Neural cell (in vitro differentiated cells): Measurements from ENCODE around the gene SLC17A7. TPM values are rescaled to one million over a fixed set of nuclear protein-coding genes. Genes with fewer than 3 reads are reported as not detected.

Experiments used
- H2AFZ ChIP-seq: fragments of 200-600, 300-800 bp; sonication (generic), shearing (Covaris generic); 2 replicates; pipeline ENCODE4 v1.6.0; 2014; ENCODE audit warnings: low read depth, mild to moderate bottlenecking, antibody characterized with exemption, low read length, moderate library complexity
- H3F3A ChIP-seq: fragments of 200-600 bp; shearing (Covaris generic); 2 replicates; pipeline ENCODE4 v1.6.1; 2016; ENCODE audit warnings: mild to moderate bottlenecking, moderate library complexity, mixed read lengths, antibody characterized with exemption, low read length; ENCODE audit not compliant: insufficient read depth, poor library complexity, severe bottlenecking
- H3K27ac ChIP-seq: fragments of 200-600, 300-800 bp; sonication (generic), shearing (Covaris generic); 2 replicates; pipeline ENCODE4 v1.5.1; 2014; ENCODE audit warnings: mild to moderate bottlenecking, low read length, moderate library complexity
- H3K27me3 ChIP-seq: fragments of 300-800, 200-600 bp; sonication (generic), shearing (Covaris generic); 2 replicates; pipeline ENCODE4 v1.6.0; 2014; ENCODE audit warnings: mild to moderate bottlenecking, low read depth, low read length, moderate library complexity; ENCODE audit not compliant: insufficient read depth
- H3K36me3 ChIP-seq: fragments of 300-800, 200-600 bp; sonication (generic), shearing (Covaris generic); 2 replicates; pipeline ENCODE4 v1.5.1; 2014; ENCODE audit warnings: mild to moderate bottlenecking, antibody characterized with exemption, low read length, moderate library complexity; ENCODE audit not compliant: insufficient read depth
- H3K4me2 ChIP-seq: fragments of 300-800, 200-600 bp; sonication (generic), shearing (Covaris generic); 2 replicates; pipeline ENCODE4 v1.6.0; 2014; ENCODE audit warnings: mild to moderate bottlenecking, low read length
- H3K4me3 ChIP-seq: fragments of 300-800, 200-600 bp; sonication (generic), shearing (Covaris generic); 2 replicates; pipeline ENCODE4 v1.5.1; 2014; ENCODE audit warnings: mild to moderate bottlenecking, low read length, moderate library complexity
- H3K79me2 ChIP-seq: fragments of 200-600 bp; shearing (Covaris generic); replicated peaks from 2 replicates; pipeline ENCODE4 v1.6.0; 2014; ENCODE audit warnings: mild to moderate bottlenecking, low read length, moderate library complexity; ENCODE audit not compliant: insufficient read depth
- H3K9ac ChIP-seq: fragments of 300-800, 200-600 bp; sonication (generic), shearing (Covaris generic); 2 replicates; pipeline ENCODE4 v1.6.1; 2016; ENCODE audit warnings: mild to moderate bottlenecking, low read length, mixed read lengths
- H3K9me2 ChIP-seq: fragments of 200-600 bp; shearing (Covaris generic); 2 replicates; pipeline ENCODE4 v1.6.1; 2016; ENCODE audit warnings: mild to moderate bottlenecking, low read length, mixed read lengths; ENCODE audit not compliant: insufficient read depth
- H3K9me3 ChIP-seq: fragments of 200-600, 300-800 bp; sonication (generic), shearing (Covaris generic); 2 replicates; pipeline ENCODE4 v1.6.1; 2016; ENCODE audit warnings: mild to moderate bottlenecking, mixed run types, low read length, moderate library complexity, mixed read lengths
- H4K20me1 ChIP-seq: fragments of 200-600 bp; shearing (Covaris generic); 2 replicates; pipeline ENCODE4 v1.6.1; 2016; ENCODE audit warnings: mild to moderate bottlenecking, mixed run types; ENCODE audit not compliant: insufficient read depth
- EP300 ChIP-seq: fragments of 450-650 bp; conservative IDR thresholded peaks from 2 replicates; pipeline ENCODE4 v1.6.1; 2014; ENCODE audit warnings: antibody characterized with exemption, mild to moderate bottlenecking, moderate library complexity; ENCODE audit not compliant: poor library complexity, severe bottlenecking
- EZH2 ChIP-seq: fragments of 200-600, 300-800 bp; shearing (Covaris generic), sonication (generic); IDR thresholded peaks from 2 replicates; pipeline ENCODE4 v1.6.1; 2014; ENCODE audit warnings: antibody characterized with exemption, low read length, borderline replicate concordance, mild to moderate bottlenecking; ENCODE audit not compliant: insufficient read depth, poor library complexity, severe bottlenecking
- MXI1 ChIP-seq: fragments of 450-650 bp; conservative IDR thresholded peaks from 2 replicates; pipeline ENCODE4 v1.6.1; 2014; ENCODE audit warnings: antibody characterized with exemption, mild to moderate bottlenecking; ENCODE audit not compliant: poor library complexity, severe bottlenecking
- POLR2AphosphoS5 ChIP-seq: IDR thresholded peaks from 2 replicates; pipeline ENCODE4 v1.6.1; 2012
- RAD21 ChIP-seq: fragments of 450-650 bp; conservative IDR thresholded peaks from 2 replicates; pipeline ENCODE4 v1.6.1; 2014; ENCODE audit warnings: antibody characterized with exemption, mild to moderate bottlenecking, moderate library complexity
- SMC3 ChIP-seq: fragments of 450-650 bp; conservative IDR thresholded peaks from 2 replicates; pipeline ENCODE4 v1.6.1; 2014; ENCODE audit warnings: antibody characterized with exemption, mild to moderate bottlenecking, moderate library complexity; ENCODE audit not compliant: poor library complexity
- TAF1 ChIP-seq: IDR thresholded peaks from 2 replicates; pipeline ENCODE4 v1.6.1; 2012; ENCODE audit warnings: low read depth
- polyA plus RNA-seq: library from polyadenylated mRNA; depleted of rRNA; stranded (reverse); fragments of >200 nt; gene quantifications from 2 replicates; pipeline ENCODE4 v1.2.3, GENCODE V29; 2014
- TF ChIP-seq, protein P1 (sequence below): IDR thresholded peaks from 2 replicates; pipeline ENCODE4 v1.6.1; 2012; ENCODE audit warnings: borderline replicate concordance
- TF ChIP-seq, protein P2 (sequence below): fragments of 450-650 bp; IDR thresholded peaks from 2 replicates; pipeline ENCODE4 v1.5.1; 2014; ENCODE audit warnings: antibody characterized with exemption, mild to moderate bottlenecking, moderate library complexity; ENCODE audit not compliant: poor library complexity, severe bottlenecking

SLC17A7 gene
- polyA plus RNA-seq, 1 donor from 2014 or later, result 0.07 TPM

DNA sequence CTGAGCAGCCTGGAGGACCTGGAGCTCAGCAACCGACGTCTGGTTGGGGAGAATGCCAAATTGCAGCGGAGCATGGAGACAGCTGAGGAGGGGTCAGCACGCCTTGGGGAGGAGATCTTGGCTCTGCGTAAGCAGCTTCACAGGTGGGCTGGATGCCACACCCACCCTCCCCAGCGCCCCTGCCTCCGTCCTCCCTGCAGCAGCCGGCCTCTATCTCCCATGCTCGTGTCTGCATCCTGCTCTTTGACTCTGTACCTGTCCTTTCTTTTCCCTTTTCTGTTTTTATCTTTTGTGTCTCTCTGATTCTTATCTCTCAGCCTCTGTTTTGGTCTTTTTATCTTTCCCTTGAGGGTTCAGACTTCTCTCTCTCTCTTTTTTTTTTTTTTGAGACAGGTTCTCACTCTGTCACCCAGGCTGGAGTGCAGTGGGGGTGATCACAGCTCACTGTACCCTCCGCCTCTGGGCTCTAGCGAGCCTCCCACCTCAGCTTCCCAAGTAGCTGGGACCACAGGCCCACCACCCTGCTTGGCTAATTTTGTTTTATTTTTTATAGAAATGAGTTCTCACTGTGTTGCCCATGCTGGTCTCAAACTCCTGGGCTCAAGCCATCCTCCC is 43.2 kb downstream of the SLC17A7 start:
- Histone ChIP-seq H3K36me3 (no peaks in the 10 kb centered on the region), H3K27me3 (no peaks in the 10 kb centered on the region), H3K27ac (no peak overlapping the region), H3K9me2 (no peaks in the 10 kb centered on the region), H3K4me2 (no peak overlapping the region), H2AFZ (no peak overlapping the region), H3K79me2 (no peaks in the 10 kb centered on the region), H3K4me3 (no peak overlapping the region), H4K20me1 (no peaks in the 10 kb centered on the region), H3F3A (no peaks in the 10 kb centered on the region), H3K9ac (no peak overlapping the region), H3K9me3 (no peaks in the 10 kb centered on the region)
- TF ChIP-seq TAF1 (no peak), SMC3 (no peak), MXI1 (no peak), EP300 (no peak), RAD21 (no peak), EZH2 (no peak), POLR2AphosphoS5 (no peak)
- TF ChIP-seq, protein P1, sequence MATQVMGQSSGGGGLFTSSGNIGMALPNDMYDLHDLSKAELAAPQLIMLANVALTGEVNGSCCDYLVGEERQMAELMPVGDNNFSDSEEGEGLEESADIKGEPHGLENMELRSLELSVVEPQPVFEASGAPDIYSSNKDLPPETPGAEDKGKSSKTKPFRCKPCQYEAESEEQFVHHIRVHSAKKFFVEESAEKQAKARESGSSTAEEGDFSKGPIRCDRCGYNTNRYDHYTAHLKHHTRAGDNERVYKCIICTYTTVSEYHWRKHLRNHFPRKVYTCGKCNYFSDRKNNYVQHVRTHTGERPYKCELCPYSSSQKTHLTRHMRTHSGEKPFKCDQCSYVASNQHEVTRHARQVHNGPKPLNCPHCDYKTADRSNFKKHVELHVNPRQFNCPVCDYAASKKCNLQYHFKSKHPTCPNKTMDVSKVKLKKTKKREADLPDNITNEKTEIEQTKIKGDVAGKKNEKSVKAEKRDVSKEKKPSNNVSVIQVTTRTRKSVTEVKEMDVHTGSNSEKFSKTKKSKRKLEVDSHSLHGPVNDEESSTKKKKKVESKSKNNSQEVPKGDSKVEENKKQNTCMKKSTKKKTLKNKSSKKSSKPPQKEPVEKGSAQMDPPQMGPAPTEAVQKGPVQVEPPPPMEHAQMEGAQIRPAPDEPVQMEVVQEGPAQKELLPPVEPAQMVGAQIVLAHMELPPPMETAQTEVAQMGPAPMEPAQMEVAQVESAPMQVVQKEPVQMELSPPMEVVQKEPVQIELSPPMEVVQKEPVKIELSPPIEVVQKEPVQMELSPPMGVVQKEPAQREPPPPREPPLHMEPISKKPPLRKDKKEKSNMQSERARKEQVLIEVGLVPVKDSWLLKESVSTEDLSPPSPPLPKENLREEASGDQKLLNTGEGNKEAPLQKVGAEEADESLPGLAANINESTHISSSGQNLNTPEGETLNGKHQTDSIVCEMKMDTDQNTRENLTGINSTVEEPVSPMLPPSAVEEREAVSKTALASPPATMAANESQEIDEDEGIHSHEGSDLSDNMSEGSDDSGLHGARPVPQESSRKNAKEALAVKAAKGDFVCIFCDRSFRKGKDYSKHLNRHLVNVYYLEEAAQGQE, result no peak
- TF ChIP-seq, protein P2, sequence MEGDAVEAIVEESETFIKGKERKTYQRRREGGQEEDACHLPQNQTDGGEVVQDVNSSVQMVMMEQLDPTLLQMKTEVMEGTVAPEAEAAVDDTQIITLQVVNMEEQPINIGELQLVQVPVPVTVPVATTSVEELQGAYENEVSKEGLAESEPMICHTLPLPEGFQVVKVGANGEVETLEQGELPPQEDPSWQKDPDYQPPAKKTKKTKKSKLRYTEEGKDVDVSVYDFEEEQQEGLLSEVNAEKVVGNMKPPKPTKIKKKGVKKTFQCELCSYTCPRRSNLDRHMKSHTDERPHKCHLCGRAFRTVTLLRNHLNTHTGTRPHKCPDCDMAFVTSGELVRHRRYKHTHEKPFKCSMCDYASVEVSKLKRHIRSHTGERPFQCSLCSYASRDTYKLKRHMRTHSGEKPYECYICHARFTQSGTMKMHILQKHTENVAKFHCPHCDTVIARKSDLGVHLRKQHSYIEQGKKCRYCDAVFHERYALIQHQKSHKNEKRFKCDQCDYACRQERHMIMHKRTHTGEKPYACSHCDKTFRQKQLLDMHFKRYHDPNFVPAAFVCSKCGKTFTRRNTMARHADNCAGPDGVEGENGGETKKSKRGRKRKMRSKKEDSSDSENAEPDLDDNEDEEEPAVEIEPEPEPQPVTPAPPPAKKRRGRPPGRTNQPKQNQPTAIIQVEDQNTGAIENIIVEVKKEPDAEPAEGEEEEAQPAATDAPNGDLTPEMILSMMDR, result no peak

DNA sequence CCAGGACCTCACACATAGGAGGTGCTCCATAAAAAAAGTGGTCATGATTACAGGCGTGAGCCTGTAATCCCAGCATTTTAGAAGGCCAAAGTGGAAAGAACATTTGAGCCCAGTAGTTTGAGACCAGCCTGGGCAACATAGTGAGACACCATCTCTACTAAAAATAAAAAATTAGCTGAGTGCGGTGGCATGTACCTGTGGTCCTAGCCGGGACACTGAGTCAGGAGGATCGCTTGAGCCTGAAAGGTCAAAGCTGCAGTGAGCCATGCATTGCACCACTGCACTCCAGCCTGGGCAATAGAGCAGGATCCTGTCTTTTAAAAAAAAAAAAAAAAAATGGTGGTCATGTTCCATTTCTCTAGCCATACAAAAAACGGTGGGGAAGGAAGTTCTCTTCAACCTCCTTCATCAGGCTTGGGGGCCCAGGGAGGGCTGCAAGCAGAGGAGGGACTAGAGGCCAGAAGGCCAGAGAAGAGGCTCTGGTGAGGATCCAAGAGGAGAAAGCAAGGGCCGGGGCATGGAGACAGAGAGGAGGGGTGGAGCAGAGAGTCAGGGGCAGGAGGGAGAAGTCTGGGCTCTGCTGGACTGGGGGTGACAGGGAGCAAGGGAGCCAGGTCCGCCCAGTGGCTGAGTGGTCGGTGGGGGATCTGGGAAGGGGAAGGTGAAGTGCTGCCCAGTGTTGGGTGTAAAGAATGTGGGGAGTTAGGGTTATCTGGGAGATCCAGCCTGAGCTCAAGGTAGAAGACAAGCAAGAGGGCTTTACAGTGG is 44.4 kb downstream of the SLC17A7 start:
- Histone ChIP-seq H3K9me2 (no peaks in the 10 kb centered on the region), H3F3A (no peaks in the 10 kb centered on the region), H2AFZ (no peak overlapping the region), H3K27me3 (no peaks in the 10 kb centered on the region), H4K20me1 (no peaks in the 10 kb centered on the region), H3K79me2 (no peaks in the 10 kb centered on the region), H3K27ac (no peak overlapping the region), H3K4me2 (no peak overlapping the region), H3K9me3 (no peaks in the 10 kb centered on the region), H3K36me3 (no peaks in the 10 kb centered on the region), H3K4me3 (no peak overlapping the region), H3K9ac (no peak overlapping the region)
- TF ChIP-seq MXI1, result no peak
- TF ChIP-seq EZH2, result no peak
- no peak for TF ChIP-seq SMC3
- no peak for TF ChIP-seq EP300
- no peak for TF ChIP-seq TAF1
- no peak for TF ChIP-seq RAD21
- TF ChIP-seq, protein P2, result no peak
- TF ChIP-seq POLR2AphosphoS5, result no peak
- TF ChIP-seq, protein P1, result no peak
